ENCODE measurements around the gene PEMT. TPM values are rescaled to one million over a fixed set of nuclear protein-coding genes. Genes with fewer than 3 reads are reported as not detected.

Gene PEMT
- total RNA-seq, 1 donor from 2014 or later = 24.0 TPM

GRCh38 chr17:17493986-17494466 lies 97.5 kb downstream of the PEMT start:
- H3K4me3 Mint-ChIP-seq (ENCODE audit: unreplicated experiment) = peak overlapping the region; percentile 100
- H3K27me3 Mint-ChIP-seq (ENCODE audit: unreplicated experiment) = peaks cover 40% of the 10 kb centered on the region
- no peak for TF ChIP-seq CTCF (IDR thresholded peaks at IDR 0.05; ENCODE audit: partially characterized antibody, unreplicated experiment)
- DNase-seq = no peak
- H3K9me3 Mint-ChIP-seq (ENCODE audit: unreplicated experiment) = peaks cover 36% of the 10 kb centered on the region
- peaks cover 4% of the 10 kb centered on the region for H3K36me3 Mint-ChIP-seq (ENCODE audit: unreplicated experiment)
- H3K4me1 Mint-ChIP-seq (ENCODE audit: low read depth, unreplicated experiment) = peaks cover 50% of the 10 kb centered on the region
- H3K27ac Mint-ChIP-seq (ENCODE audit: unreplicated experiment) = peak overlapping the region; percentile 99

GRCh38 chr17:17493249-17493985 lies 98.1 kb downstream of the PEMT start:
- H3K9me3 Mint-ChIP-seq (ENCODE audit: unreplicated experiment) = peaks cover 35% of the 10 kb centered on the region
- peak overlapping the region; percentile 99 for H3K27ac Mint-ChIP-seq (ENCODE audit: unreplicated experiment)
- peaks cover 40% of the 10 kb centered on the region for H3K27me3 Mint-ChIP-seq (ENCODE audit: unreplicated experiment)
- H3K36me3 Mint-ChIP-seq (ENCODE audit: unreplicated experiment) = peaks cover 4% of the 10 kb centered on the region
- DNase-seq = no peak
- H3K4me1 Mint-ChIP-seq (ENCODE audit: low read depth, unreplicated experiment) = peaks cover 51% of the 10 kb centered on the region
- peak overlapping the region; percentile 100 for H3K4me3 Mint-ChIP-seq (ENCODE audit: unreplicated experiment)
- TF ChIP-seq CTCF (IDR thresholded peaks at IDR 0.05; ENCODE audit: partially characterized antibody, unreplicated experiment) = peak; percentile 6

- H3K27me3 Mint-ChIP-seq (ENCODE audit: unreplicated experiment) = peaks cover 38% of the 10 kb centered on the region
- H3K4me3 Mint-ChIP-seq (ENCODE audit: unreplicated experiment) = peak overlapping the region; percentile 100
- DNase-seq = no peak
- peaks cover 53% of the 10 kb centered on the region for H3K4me1 Mint-ChIP-seq (ENCODE audit: low read depth, unreplicated experiment)
- H3K9me3 Mint-ChIP-seq (ENCODE audit: unreplicated experiment) = peaks cover 33% of the 10 kb centered on the region
- peak overlapping the region; percentile 99 for H3K27ac Mint-ChIP-seq (ENCODE audit: unreplicated experiment)
- no peak for TF ChIP-seq CTCF (IDR thresholded peaks at IDR 0.05; ENCODE audit: partially characterized antibody, unreplicated experiment)
- peaks cover 9% of the 10 kb centered on the region for H3K36me3 Mint-ChIP-seq (ENCODE audit: unreplicated experiment)
These were observed 98.9 kb downstream of the PEMT start for GRCh38 chr17:17492571-17492970.

GRCh38 chr17:17492085-17492484 lies 99.4 kb downstream of the PEMT start:
- Mint-ChIP-seq H3K4me3 (ENCODE audit: unreplicated experiment) (peak overlapping the region; percentile 100), H3K27ac (ENCODE audit: unreplicated experiment) (peak overlapping the region; percentile 99)
- TF ChIP-seq CTCF (IDR thresholded peaks at IDR 0.05; ENCODE audit: partially characterized antibody, unreplicated experiment) = peak; percentile 52

GRCh38 chr17:17491546-17491988 lies 99.9 kb downstream of the PEMT start:
- peaks cover 51% of the 10 kb centered on the region for H3K4me1 Mint-ChIP-seq (ENCODE audit: low read depth, unreplicated experiment)
- H3K9me3 Mint-ChIP-seq (ENCODE audit: unreplicated experiment) = peaks cover 33% of the 10 kb centered on the region
- peak overlapping the region; percentile 99 for H3K27ac Mint-ChIP-seq (ENCODE audit: unreplicated experiment)
- H3K36me3 Mint-ChIP-seq (ENCODE audit: unreplicated experiment) = peaks cover 9% of the 10 kb centered on the region
- no peak for TF ChIP-seq CTCF (IDR thresholded peaks at IDR 0.05; ENCODE audit: partially characterized antibody, unreplicated experiment)
- DNase-seq = peak; percentile 85
- H3K4me3 Mint-ChIP-seq (ENCODE audit: unreplicated experiment) = peak overlapping the region; percentile 100
- peaks cover 38% of the 10 kb centered on the region for H3K27me3 Mint-ChIP-seq (ENCODE audit: unreplicated experiment)

More at GRCh38 chr17:17492085-17492484, 99.4 kb downstream of the PEMT start:
- Mint-ChIP-seq H3K4me1 (ENCODE audit: low read depth, unreplicated experiment) (peaks cover 49% of the 10 kb centered on the region), H3K27me3 (ENCODE audit: unreplicated experiment) (peaks cover 38% of the 10 kb centered on the region), H3K36me3 (ENCODE audit: unreplicated experiment) (peaks cover 9% of the 10 kb centered on the region), H3K9me3 (ENCODE audit: unreplicated experiment) (peaks cover 33% of the 10 kb centered on the region)
- DNase-seq = peak; percentile 59

Measured in glutamatergic neuron (in vitro differentiated cells).